SH-SY5Y (cell line): ENCODE results near the gene NFKB1.

Experiments
- GATA2 ChIP-seq: IDR thresholded peaks from 2 replicates; pipeline ENCODE4 v1.6.1; 2011; ENCODE audit warnings: mild to moderate bottlenecking, low read depth, low read length
- GATA3 ChIP-seq: IDR thresholded peaks from 2 replicates; pipeline ENCODE4 v1.6.1; 2011; ENCODE audit warnings: low read depth, mild to moderate bottlenecking, low read length, moderate library complexity

DNA sequence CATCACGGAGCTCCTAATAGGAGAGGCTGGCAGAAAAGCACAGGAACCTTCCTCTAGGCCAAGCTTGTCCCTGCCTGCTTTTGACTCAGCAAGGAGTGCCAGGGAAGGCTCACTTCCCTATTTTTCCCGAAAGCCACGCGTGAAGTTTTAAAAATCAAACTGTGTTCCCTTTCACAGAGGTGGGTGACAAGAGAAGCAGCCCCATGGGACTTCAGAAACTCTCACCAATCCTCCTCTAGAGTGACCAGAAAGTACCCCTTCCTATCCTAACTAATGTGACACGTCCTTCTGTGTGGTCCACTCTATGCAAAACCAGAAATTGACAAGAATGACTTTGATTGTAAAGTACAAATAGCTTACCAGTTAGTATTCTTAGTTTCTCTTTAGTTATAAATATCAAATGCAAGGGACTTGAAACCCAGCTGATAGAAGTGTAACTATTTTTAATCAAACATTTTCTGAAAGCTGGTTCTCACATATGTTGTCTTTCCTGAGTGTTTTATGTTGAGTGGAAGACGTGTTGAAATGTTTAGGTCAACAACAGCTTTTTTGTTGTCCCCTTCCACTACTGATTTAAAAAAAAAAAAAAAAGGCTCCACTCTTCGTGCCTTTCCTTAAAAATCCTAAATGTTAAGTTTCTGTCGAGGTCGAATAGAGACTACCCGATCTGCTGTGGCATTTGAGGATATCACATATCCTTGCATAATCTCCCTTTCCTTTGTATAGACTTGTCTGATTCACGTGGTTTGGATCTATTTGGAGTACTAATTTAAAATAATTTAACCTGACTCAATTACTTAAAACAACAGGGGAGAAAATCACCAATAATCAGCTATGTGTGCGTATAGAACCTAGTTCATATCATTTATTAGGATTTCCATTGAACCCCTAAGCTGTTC is 42.1 kb downstream of the NFKB1 start:
- TF ChIP-seq GATA2 = no peak
- TF ChIP-seq GATA3 = no peak
